ENCODE results near the gene DRAP1.

DRAP1 gene

GRCh38 chr11:65967329-65967934, 48.2 kb downstream of the DRAP1 start:
- H2AFZ ChIP-seq (ENCODE audit: low read length, unreplicated experiment): no peak overlapping the region
- peaks cover 24% of the 10 kb centered on the region for H3K79me2 ChIP-seq (ENCODE audit: control insufficient read depth, insufficient read depth, low read length, unreplicated experiment)
- no peaks in the 10 kb centered on the region for H3K27me3 ChIP-seq (ENCODE audit: insufficient read depth, low read length)
- peaks cover 15% of the 10 kb centered on the region for H3K4me1 ChIP-seq (ENCODE audit: control insufficient read depth, insufficient read depth, low read length, unreplicated experiment)
- H3K4me3 ChIP-seq (ENCODE audit: low read depth, low read length): no peak overlapping the region
- peaks cover 24% of the 10 kb centered on the region; the same call in 1 of the 2 replicates for H3K36me3 ChIP-seq (ENCODE audit: insufficient read depth, low read length)
- no peak overlapping the region for H3K27ac ChIP-seq (ENCODE audit: low read depth, low read length)

- Histone ChIP-seq H3K27me3 (ENCODE audit: insufficient read depth, low read length) (no peaks in the 10 kb centered on the region), H3K79me2 (ENCODE audit: control insufficient read depth, insufficient read depth, low read length, unreplicated experiment) (peaks cover 10% of the 10 kb centered on the region), H3K4me3 (ENCODE audit: low read depth, low read length) (no peak overlapping the region), H2AFZ (ENCODE audit: low read length, unreplicated experiment) (no peak overlapping the region), H3K4me1 (ENCODE audit: control insufficient read depth, insufficient read depth, low read length, unreplicated experiment) (peaks cover 12% of the 10 kb centered on the region), H3K36me3 (ENCODE audit: insufficient read depth, low read length) (peaks cover 24% of the 10 kb centered on the region; the same call in 1 of the 2 replicates), H3K27ac (ENCODE audit: low read depth, low read length) (no peak overlapping the region)
These were observed 49.6 kb downstream of the DRAP1 start for GRCh38 chr11:65968600-65969482.

Data from ACC112 (cell line).